ENCODE results near the gene GALNT15. TPM values are rescaled to one million over a fixed set of nuclear protein-coding genes. Genes with fewer than 3 reads are reported as not detected.

GALNT15 gene
- total RNA-seq, 1 donor from 2014 or later: 0.39 TPM

- no peaks in the 10 kb centered on the region for H3K27me3 Mint-ChIP-seq (ENCODE audit: unreplicated experiment)
Observed at GRCh38 chr3:16200411-16200810, 25.9 kb downstream of the GALNT15 start.

GRCh38 chr3:16203031-16203430, 28.6 kb downstream of the GALNT15 start:
- no peaks in the 10 kb centered on the region for H3K27me3 Mint-ChIP-seq (ENCODE audit: unreplicated experiment)
- TF ChIP-seq CTCF (IDR thresholded peaks at IDR 0.05; ENCODE audit: partially characterized antibody, unreplicated experiment): no peak
- H3K36me3 Mint-ChIP-seq (ENCODE audit: unreplicated experiment): peaks cover 6% of the 10 kb centered on the region
- H3K4me1 Mint-ChIP-seq (ENCODE audit: low read depth, unreplicated experiment): peaks cover 11% of the 10 kb centered on the region
- DNase-seq: no peak
- H3K9me3 Mint-ChIP-seq (ENCODE audit: unreplicated experiment): peaks cover 6% of the 10 kb centered on the region
- H3K27ac Mint-ChIP-seq (ENCODE audit: unreplicated experiment): peak overlapping the region; percentile 94
- H3K4me3 Mint-ChIP-seq (ENCODE audit: unreplicated experiment): no peak overlapping the region

More at GRCh38 chr3:16200411-16200810, 25.9 kb downstream of the GALNT15 start:
- Mint-ChIP-seq H3K36me3 (ENCODE audit: unreplicated experiment) (peaks cover 6% of the 10 kb centered on the region), H3K4me1 (ENCODE audit: low read depth, unreplicated experiment) (peaks cover 11% of the 10 kb centered on the region), H3K27ac (ENCODE audit: unreplicated experiment) (no peak overlapping the region), H3K4me3 (ENCODE audit: unreplicated experiment) (no peak overlapping the region), H3K9me3 (ENCODE audit: unreplicated experiment) (peaks cover 6% of the 10 kb centered on the region)
- no peak for TF ChIP-seq CTCF (IDR thresholded peaks at IDR 0.05; ENCODE audit: partially characterized antibody, unreplicated experiment)
- no peak for DNase-seq

- Mint-ChIP-seq H3K4me3 (ENCODE audit: unreplicated experiment) (peak overlapping the region; percentile 67), H3K27ac (ENCODE audit: unreplicated experiment) (peak overlapping the region; percentile 94), H3K36me3 (ENCODE audit: unreplicated experiment) (peaks cover 6% of the 10 kb centered on the region), H3K9me3 (ENCODE audit: unreplicated experiment) (peaks cover 6% of the 10 kb centered on the region), H3K27me3 (ENCODE audit: unreplicated experiment) (no peaks in the 10 kb centered on the region), H3K4me1 (ENCODE audit: low read depth, unreplicated experiment) (peaks cover 11% of the 10 kb centered on the region)
- no peak for TF ChIP-seq CTCF (IDR thresholded peaks at IDR 0.05; ENCODE audit: partially characterized antibody, unreplicated experiment)
- DNase-seq: peak; percentile 70
Observed at GRCh38 chr3:16203671-16204629, 29.5 kb downstream of the GALNT15 start.

GRCh38 chr3:16204751-16205150, 30.3 kb downstream of the GALNT15 start:
- DNase-seq: no peak
- Mint-ChIP-seq H3K9me3 (ENCODE audit: unreplicated experiment) (peaks cover 6% of the 10 kb centered on the region), H3K36me3 (ENCODE audit: unreplicated experiment) (peaks cover 5% of the 10 kb centered on the region), H3K27ac (ENCODE audit: unreplicated experiment) (no peak overlapping the region), H3K4me3 (ENCODE audit: unreplicated experiment) (no peak overlapping the region), H3K27me3 (ENCODE audit: unreplicated experiment) (no peaks in the 10 kb centered on the region), H3K4me1 (ENCODE audit: low read depth, unreplicated experiment) (peaks cover 6% of the 10 kb centered on the region)
- TF ChIP-seq CTCF (IDR thresholded peaks at IDR 0.05; ENCODE audit: partially characterized antibody, unreplicated experiment): no peak

Measured in glutamatergic neuron (in vitro differentiated cells).